ENCODE data around the gene MTNR1A. TPM values are rescaled to one million over a fixed set of nuclear protein-coding genes. Genes with fewer than 3 reads are reported as not detected.

Gene MTNR1A
- total RNA-seq, 1 donor = not detected

DNA sequence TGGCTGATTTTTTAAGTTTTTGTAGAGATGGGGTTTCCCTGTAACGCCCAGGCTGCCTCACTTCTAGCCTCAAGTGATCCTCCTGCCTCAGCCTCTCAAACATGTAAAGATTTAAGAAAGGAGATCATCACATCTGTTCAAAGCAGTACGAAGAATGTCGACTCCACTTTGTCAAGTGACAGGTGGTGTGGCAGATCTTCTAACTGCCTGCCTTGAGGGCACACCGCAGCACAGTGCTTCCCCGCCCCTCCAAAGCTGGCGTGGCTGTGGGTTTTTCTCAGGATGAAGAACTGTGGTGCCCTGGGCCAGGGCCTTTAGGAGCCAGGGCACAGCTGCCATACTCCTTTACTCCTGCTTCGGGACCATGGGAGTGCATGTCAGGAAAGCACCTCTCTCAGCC lies 43.3 kb upstream of the MTNR1A start:
- no peak overlapping the region for H3K4me3 ChIP-seq (ENCODE audit: insufficient read depth, low read length)
- no peaks in the 10 kb centered on the region for H3K27me3 ChIP-seq (ENCODE audit: insufficient read depth, low read length)
- TF ChIP-seq, protein P1, sequence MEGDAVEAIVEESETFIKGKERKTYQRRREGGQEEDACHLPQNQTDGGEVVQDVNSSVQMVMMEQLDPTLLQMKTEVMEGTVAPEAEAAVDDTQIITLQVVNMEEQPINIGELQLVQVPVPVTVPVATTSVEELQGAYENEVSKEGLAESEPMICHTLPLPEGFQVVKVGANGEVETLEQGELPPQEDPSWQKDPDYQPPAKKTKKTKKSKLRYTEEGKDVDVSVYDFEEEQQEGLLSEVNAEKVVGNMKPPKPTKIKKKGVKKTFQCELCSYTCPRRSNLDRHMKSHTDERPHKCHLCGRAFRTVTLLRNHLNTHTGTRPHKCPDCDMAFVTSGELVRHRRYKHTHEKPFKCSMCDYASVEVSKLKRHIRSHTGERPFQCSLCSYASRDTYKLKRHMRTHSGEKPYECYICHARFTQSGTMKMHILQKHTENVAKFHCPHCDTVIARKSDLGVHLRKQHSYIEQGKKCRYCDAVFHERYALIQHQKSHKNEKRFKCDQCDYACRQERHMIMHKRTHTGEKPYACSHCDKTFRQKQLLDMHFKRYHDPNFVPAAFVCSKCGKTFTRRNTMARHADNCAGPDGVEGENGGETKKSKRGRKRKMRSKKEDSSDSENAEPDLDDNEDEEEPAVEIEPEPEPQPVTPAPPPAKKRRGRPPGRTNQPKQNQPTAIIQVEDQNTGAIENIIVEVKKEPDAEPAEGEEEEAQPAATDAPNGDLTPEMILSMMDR (IDR thresholded peaks at IDR 0.05; ENCODE audit: extremely low read depth, low read depth, low read length) = no peak
- no peak overlapping the region for H2AFZ ChIP-seq (ENCODE audit: low read length)
- no peaks in the 10 kb centered on the region for H3K4me1 ChIP-seq (ENCODE audit: insufficient read depth, low read length)
- no peak for DNase-seq (ENCODE audit: insufficient read length, low spot score, missing footprints)
- H3K79me2 ChIP-seq (ENCODE audit: insufficient read depth, low read length) = peaks cover 35% of the 10 kb centered on the region
- no peak overlapping the region for H3K4me2 ChIP-seq (ENCODE audit: insufficient read depth, low read length)
- no peaks in the 10 kb centered on the region for H3K9me3 ChIP-seq (ENCODE audit: low read depth, low read length)
- H4K20me1 ChIP-seq (ENCODE audit: insufficient read depth, low read length) = peaks cover 17% of the 10 kb centered on the region
- peaks cover 82% of the 10 kb centered on the region for H3K36me3 ChIP-seq (ENCODE audit: insufficient read depth, low read length)
- H3K27ac ChIP-seq (ENCODE audit: low read depth, low read length) = no peak overlapping the region

DNA sequence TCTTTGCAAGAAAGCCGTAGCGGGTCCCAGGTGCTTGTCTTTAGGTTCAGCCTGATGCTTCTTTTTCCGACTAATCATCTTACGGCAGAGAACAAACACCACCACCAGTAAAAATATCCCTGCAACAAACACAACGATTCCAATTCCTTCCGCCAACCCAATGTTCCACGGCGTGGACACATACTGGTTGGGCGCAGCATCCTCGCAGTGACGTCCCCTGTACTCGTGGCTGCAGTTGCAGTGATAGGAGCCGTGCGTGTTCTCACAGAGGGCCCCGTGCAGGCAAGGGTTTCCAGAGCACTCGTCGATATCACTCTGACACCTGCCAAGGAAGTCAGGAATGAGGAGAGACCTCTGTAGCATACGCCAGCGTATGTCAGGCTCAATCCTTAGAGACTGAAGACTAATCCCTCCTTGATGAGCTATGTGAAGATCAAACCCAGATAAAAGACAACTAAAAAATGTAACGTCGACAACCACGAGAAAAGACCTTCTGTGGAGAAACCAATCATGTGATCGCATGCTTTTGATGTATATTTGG lies 41.6 kb upstream of the MTNR1A start:
- peaks cover 36% of the 10 kb centered on the region for H3K79me2 ChIP-seq (ENCODE audit: insufficient read depth, low read length)
- no peak overlapping the region for H3K4me2 ChIP-seq (ENCODE audit: insufficient read depth, low read length)
- H3K36me3 ChIP-seq (ENCODE audit: insufficient read depth, low read length) = peaks cover 82% of the 10 kb centered on the region
- TF ChIP-seq, protein P1 (IDR thresholded peaks at IDR 0.05; ENCODE audit: extremely low read depth, low read depth, low read length) = no peak
- no peak overlapping the region for H3K27ac ChIP-seq (ENCODE audit: low read depth, low read length)
- H4K20me1 ChIP-seq (ENCODE audit: insufficient read depth, low read length) = peaks cover 19% of the 10 kb centered on the region
- no peaks in the 10 kb centered on the region for H3K27me3 ChIP-seq (ENCODE audit: insufficient read depth, low read length)
- no peak overlapping the region for H3K4me3 ChIP-seq (ENCODE audit: insufficient read depth, low read length)
- no peak overlapping the region for H2AFZ ChIP-seq (ENCODE audit: low read length)
- H3K9me3 ChIP-seq (ENCODE audit: low read depth, low read length) = no peaks in the 10 kb centered on the region
- no peaks in the 10 kb centered on the region for H3K4me1 ChIP-seq (ENCODE audit: insufficient read depth, low read length)
- DNase-seq (ENCODE audit: insufficient read length, low spot score, missing footprints) = no peak

DNA sequence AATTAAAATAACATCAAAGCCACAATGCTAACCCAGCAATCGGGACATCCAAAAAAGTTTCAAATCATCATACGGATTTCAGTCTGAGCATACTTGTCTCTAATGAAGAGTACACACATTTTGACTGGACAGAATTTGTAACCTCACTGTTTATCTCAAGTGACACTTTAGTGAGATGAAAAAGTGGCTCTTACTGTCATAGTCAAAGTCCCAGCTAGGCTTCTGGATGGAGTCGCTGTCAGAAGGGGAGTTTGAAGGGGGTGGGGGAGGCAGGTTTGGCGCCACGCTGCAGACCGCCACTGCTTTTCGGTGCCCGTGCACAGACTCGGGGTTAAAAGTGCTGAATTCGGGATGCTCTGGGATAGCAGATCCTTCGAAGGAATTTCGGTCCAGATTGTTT lies 41.0 kb upstream of the MTNR1A start:
- Histone ChIP-seq H3K9me3 (ENCODE audit: low read depth, low read length) (no peaks in the 10 kb centered on the region), H3K27me3 (ENCODE audit: insufficient read depth, low read length) (no peaks in the 10 kb centered on the region), H3K79me2 (ENCODE audit: insufficient read depth, low read length) (peaks cover 40% of the 10 kb centered on the region), H3K27ac (ENCODE audit: low read depth, low read length) (no peak overlapping the region), H4K20me1 (ENCODE audit: insufficient read depth, low read length) (peaks cover 19% of the 10 kb centered on the region), H3K36me3 (ENCODE audit: insufficient read depth, low read length) (peaks cover 86% of the 10 kb centered on the region), H3K4me1 (ENCODE audit: insufficient read depth, low read length) (no peaks in the 10 kb centered on the region), H3K4me3 (ENCODE audit: insufficient read depth, low read length) (no peak overlapping the region), H3K4me2 (ENCODE audit: insufficient read depth, low read length) (no peak overlapping the region), H2AFZ (ENCODE audit: low read length) (no peak overlapping the region)
- DNase-seq (ENCODE audit: insufficient read length, low spot score, missing footprints) = no peak
- TF ChIP-seq, protein P1 (IDR thresholded peaks at IDR 0.05; ENCODE audit: extremely low read depth, low read depth, low read length) = no peak

DNA sequence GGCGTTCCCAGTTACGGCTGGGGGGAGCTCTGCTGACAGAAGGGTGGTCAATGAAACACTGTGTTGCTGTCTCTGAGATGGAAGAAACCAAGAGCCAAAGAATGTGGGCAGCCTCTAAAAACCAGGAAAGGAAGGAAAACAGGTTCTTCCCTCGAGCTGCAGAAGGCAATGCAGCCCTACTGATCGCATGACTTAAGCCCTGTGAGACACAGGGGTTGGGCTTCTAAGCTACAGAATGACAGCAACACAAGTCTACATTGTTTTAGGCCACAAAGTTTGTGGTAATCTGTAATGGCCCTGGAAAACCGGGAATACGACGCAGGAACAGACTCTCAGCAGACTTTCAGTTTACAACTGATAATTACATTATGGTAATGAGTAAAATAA lies 38.2 kb upstream of the MTNR1A start:
- Histone ChIP-seq H3K27me3 (ENCODE audit: insufficient read depth, low read length) (no peaks in the 10 kb centered on the region), H2AFZ (ENCODE audit: low read length) (no peak overlapping the region), H3K27ac (ENCODE audit: low read depth, low read length) (no peak overlapping the region), H3K36me3 (ENCODE audit: insufficient read depth, low read length) (peaks cover 85% of the 10 kb centered on the region), H3K4me3 (ENCODE audit: insufficient read depth, low read length) (no peak overlapping the region), H3K4me1 (ENCODE audit: insufficient read depth, low read length) (no peaks in the 10 kb centered on the region), H3K4me2 (ENCODE audit: insufficient read depth, low read length) (no peak overlapping the region), H3K9me3 (ENCODE audit: low read depth, low read length) (no peaks in the 10 kb centered on the region), H4K20me1 (ENCODE audit: insufficient read depth, low read length) (peaks cover 16% of the 10 kb centered on the region), H3K79me2 (ENCODE audit: insufficient read depth, low read length) (peaks cover 30% of the 10 kb centered on the region)
- DNase-seq (ENCODE audit: insufficient read length, low spot score, missing footprints) = no peak
- TF ChIP-seq, protein P1 (IDR thresholded peaks at IDR 0.05; ENCODE audit: extremely low read depth, low read depth, low read length) = no peak

Measured in osteoblast (primary cell).